HCT116 (cell line): ENCODE results near the gene CHFR. TPM values are rescaled to one million over a fixed set of nuclear protein-coding genes. Genes with fewer than 3 reads are reported as not detected.

Source experiments
- ATAC-seq: fragments of 200-7000 bp; cut with Tn5 transposase; 2 replicates; pipeline ENCODE4 v1.9.1; 2020; ENCODE audit warnings: mild to moderate bottlenecking, moderate library complexity
- BruUV-seq: library from RNA; stranded (reverse); fragments of 400-500 nt; replicated peaks from 2 replicates; lab custom pipeline; 2021; lab: Mats Ljungman, UMichigan
- CTCF ChIA-PET: fragments of 300-600 bp; sonication (Branson Sonifier 250); formaldehyde crosslinking; loops from one replicate; lab custom pipeline; 2021; ENCODE audit warnings: antibody characterized with exemption; lab: Charles Lee
- POLR2A ChIA-PET: fragments of 300-600, 350-600 bp; sonication (Branson Sonifier 250); formaldehyde crosslinking; loops from one replicate; lab custom pipeline; 2021; ENCODE audit warnings: antibody characterized with exemption; lab: Charles Lee
- RAD21 ChIA-PET, 2 experiments: fragments of 300-600 bp; sonication (Branson Sonifier 250); formaldehyde crosslinking; loops; one replicate each; lab custom pipeline; 2023; ENCODE audit warnings: low total read pairs in 2 of 2; ENCODE audit not compliant: uncharacterized antibody in 2 of 2, unreplicated experiment in 2 of 2, low non-redundant PET in 1 of 2; lab: Charles Lee
- DNase-seq: peaks from one replicate; pipeline ENCODE4 v3.0.0-alpha.2; 2010; ENCODE audit warnings: low read depth, low spot score
- H2AFZ ChIP-seq: fragments of 200-600 bp; shearing (Covaris generic), sonication (generic); 2 replicates; pipeline ENCODE4 v1.6.1; 2017; ENCODE audit warnings: low read depth, mixed run types, mixed read lengths, antibody characterized with exemption, low read length; ENCODE audit not compliant: poor library complexity, severe bottlenecking
- H3K27ac ChIP-seq: 2 replicates; pipeline ENCODE4 v1.5.1; 2012; ENCODE audit warnings: low read depth, low read length
- H3K27me3 ChIP-seq: fragments of 200-600 bp; sonication (generic); 2 replicates; pipeline ENCODE4 v1.6.1; 2016; ENCODE audit warnings: mixed run types, low read length, mixed read lengths; ENCODE audit not compliant: insufficient read depth
- H3K36me3 ChIP-seq, 2 experiments: fragments of 200-500 bp in 1 of 2; fragments of 200-600 bp in 1 of 2; sonication (Bioruptor generic) in 1 of 2; sonication (generic) in 1 of 2; 2 replicates each; pipeline versions ENCODE4 v1.5.1 to v1.6.1; 2014 to 2016; ENCODE audit warnings: low read length in 2 of 2, inconsistent platforms in 1 of 2, mixed read lengths in 1 of 2, mixed run types in 1 of 2; ENCODE audit not compliant: insufficient read depth in 2 of 2, control insufficient read depth in 1 of 2
- H3K4me1 ChIP-seq, 2 experiments: fragments of 200-600 bp in 1 of 2; sonication (generic) in 1 of 2; 2 replicates each; pipeline versions ENCODE4 v1.5.1 to v1.6.1; 2012 to 2017; ENCODE audit warnings: low read length in 2 of 2, inconsistent platforms in 1 of 2, mild to moderate bottlenecking in 1 of 2, mixed read lengths in 1 of 2, mixed run types in 1 of 2, moderate library complexity in 1 of 2; ENCODE audit not compliant: insufficient read depth in 2 of 2, control insufficient read depth in 1 of 2
- H3K4me2 ChIP-seq: fragments of 200-600 bp; sonication (generic); 2 replicates; pipeline ENCODE4 v1.6.1; 2017; ENCODE audit warnings: mixed run types, low read length, mixed read lengths
- H3K4me3 ChIP-seq, 2 experiments: fragments of 200-600 bp in 1 of 2; sonication (generic) in 1 of 2; replicated peaks in 1 of 2; 2 replicates each; pipeline ENCODE4 v1.5.1; 2011 to 2016; ENCODE audit warnings: low read length in 2 of 2, control low read depth in 1 of 2, low read depth in 1 of 2, mild to moderate bottlenecking in 1 of 2, mixed read lengths in 1 of 2, mixed run types in 1 of 2
- H3K79me2 ChIP-seq: fragments of 200-600 bp; sonication (generic); 2 replicates; pipeline ENCODE4 v1.6.1; 2017; ENCODE audit warnings: mild to moderate bottlenecking, mixed run types, low read length, moderate library complexity, mixed read lengths; ENCODE audit not compliant: insufficient read depth
- H3K9ac ChIP-seq: fragments of 200-600 bp; sonication (generic); 2 replicates; pipeline ENCODE4 v1.6.1; 2016; ENCODE audit warnings: low read length, mixed read lengths
- H3K9me2 ChIP-seq: fragments of 200-600 bp; sonication (generic), shearing (Covaris generic); 2 replicates; pipeline ENCODE4 v1.6.1; 2017; ENCODE audit warnings: mixed run types, mild to moderate bottlenecking, moderate library complexity; ENCODE audit not compliant: insufficient read depth
- H3K9me3 ChIP-seq, 2 experiments: fragments of 200-500 bp in 1 of 2; fragments of 200-600 bp in 1 of 2; sonication (Bioruptor generic) in 1 of 2; sonication (generic) in 1 of 2; 2 replicates each; pipeline ENCODE4 v1.6.1; 2014 to 2017; ENCODE audit warnings: low read length in 2 of 2, mixed read lengths in 2 of 2, inconsistent platforms in 1 of 2, low read depth in 1 of 2, mild to moderate bottlenecking in 1 of 2, mixed run types in 1 of 2, moderate library complexity in 1 of 2; ENCODE audit not compliant: control insufficient read depth in 1 of 2, insufficient read depth in 1 of 2
- H4K20me1 ChIP-seq: fragments of 200-600 bp; sonication (generic), shearing (Covaris generic); 2 replicates; pipeline ENCODE4 v1.6.1; 2017; ENCODE audit warnings: mixed run types, mild to moderate bottlenecking, moderate library complexity; ENCODE audit not compliant: insufficient read depth
- ATF3 ChIP-seq: IDR thresholded peaks from 2 replicates; pipeline ENCODE4 v1.6.1; 2012
- CTCF ChIP-seq, 3 experiments: fragments of 200-600 bp in 1 of 3; sonication (generic) in 1 of 3; IDR thresholded peaks in 2 of 3; conservative IDR thresholded peaks in 1 of 3; 2 replicates each; pipeline ENCODE4 v1.5.1; 2012 to 2017; ENCODE audit warnings: low read depth in 2 of 3, low read length in 2 of 3, antibody characterized with exemption in 1 of 3, borderline replicate concordance in 1 of 3, control low read depth in 1 of 3, mild to moderate bottlenecking in 1 of 3, mixed read lengths in 1 of 3, mixed run types in 1 of 3, moderate library complexity in 1 of 3; ENCODE audit not compliant: insufficient read depth in 1 of 3
- EGR1 ChIP-seq: IDR thresholded peaks from 2 replicates; pipeline ENCODE4 v1.6.1; 2012; ENCODE audit warnings: low read depth
- ELF1 ChIP-seq: IDR thresholded peaks from 2 replicates; pipeline ENCODE4 v1.6.1; 2012; ENCODE audit warnings: low read depth, borderline replicate concordance
- EZH2 ChIP-seq: fragments of 200-600 bp; sonication (generic); IDR thresholded peaks from 2 replicates; pipeline ENCODE4 v1.6.1; 2017; ENCODE audit warnings: antibody characterized with exemption, mixed run types
- MAX ChIP-seq: IDR thresholded peaks from 2 replicates; pipeline ENCODE4 v1.6.1; 2012
- RAD21 ChIP-seq: IDR thresholded peaks from 2 replicates; pipeline ENCODE4 v1.6.1; 2012; ENCODE audit warnings: low read depth, mild to moderate bottlenecking
- SIN3A ChIP-seq: IDR thresholded peaks from 2 replicates; pipeline ENCODE4 v1.6.1; 2012; ENCODE audit warnings: low read depth
- SP1 ChIP-seq: IDR thresholded peaks from 2 replicates; pipeline ENCODE4 v1.6.1; 2012; ENCODE audit warnings: low read depth
- TCF7L2 ChIP-seq: IDR thresholded peaks from 2 replicates; pipeline ENCODE4 v1.7.0; 2011; ENCODE audit warnings: borderline replicate concordance, inconsistent platforms; ENCODE audit not compliant: insufficient read depth, insufficient read length; ENCODE audit errors: extremely low read depth
- ZBTB33 ChIP-seq: IDR thresholded peaks from 2 replicates; pipeline ENCODE4 v1.6.1; 2011; ENCODE audit warnings: mild to moderate bottlenecking, low read length, moderate library complexity; ENCODE audit not compliant: insufficient replicate concordance; ENCODE audit errors: extremely low read depth
- ZFX ChIP-seq: fragments of 450-650 bp; IDR thresholded peaks from 2 replicates; pipeline ENCODE4 v1.6.1; 2017
- intact Hi-C: fragments of 100-400 bp; cut with micrococcal nuclease; formaldehyde crosslinking; loops from 2 replicates; pipeline ENCODE4 v1.10.0; 2022
- total RNA-seq: library from RNA; stranded (reverse); gene quantifications from one replicate; pipeline ENCODE4 v1.2.1, GENCODE V29; 2021; ENCODE audit not compliant: unreplicated experiment

Gene CHFR
- total RNA-seq, 1 experiment from 2014 or later, result 0.39 TPM

GRCh38 chr12:132899033-132899432 is 11.6 kb upstream of the CHFR start:
- POLR2A ChIA-PET, result no interaction called here
- peaks cover 0 to 5% of the 10 kb centered on the region in 2 experiments; a peak in 1 of 4 replicates for H3K9me3 ChIP-seq
- intact Hi-C loops, result no loop called here
- CTCF ChIA-PET, result no interaction called here
- no peaks in the 10 kb centered on the region for H4K20me1 ChIP-seq
- TF ChIP-seq SIN3A (no peak), ZFX (no peak), ATF3 (no peak), CTCF (IDR thresholded peaks at IDR 0.05 in 2 of 3, conservative IDR thresholded peaks at IDR 0.05 in 1 of 3; ENCODE audit: borderline replicate concordance in 1 of 3, insufficient read depth in 1 of 3, low read depth in 2 of 3, low read length in 2 of 3) (no peak), ELF1 (no peak), MAX (no peak), RAD21 (no peak), EZH2 (no peak), ZBTB33 (no peak), EGR1 (no peak), SP1 (no peak), TCF7L2 (no peak)
- H3K9ac ChIP-seq, result no peak overlapping the region
- no peaks in the 10 kb centered on the region for H3K4me1 ChIP-seq
- H3K36me3 ChIP-seq, result no peaks in the 10 kb centered on the region
- BruUV-seq, result no TSS peak
- no peak for ATAC-seq
- no peak overlapping the region for H3K27ac ChIP-seq
- no peaks in the 10 kb centered on the region for H3K27me3 ChIP-seq
- RAD21 ChIA-PET, result no interaction called here
- no peaks in the 10 kb centered on the region for H3K9me2 ChIP-seq
- DNase-seq, result no peak
- no peak overlapping the region for H2AFZ ChIP-seq
- no peak overlapping the region for H3K4me3 ChIP-seq
- no peaks in the 10 kb centered on the region for H3K79me2 ChIP-seq
- no peak overlapping the region for H3K4me2 ChIP-seq
